HL-60 (cell line): ENCODE results near the gene LRATD1.

Experiments used
- REST ChIP-seq: IDR thresholded peaks from 2 replicates; pipeline ENCODE4 v1.6.1; 2012; ENCODE audit warnings: low read depth; ENCODE audit not compliant: insufficient replicate concordance
- TF ChIP-seq, protein P1 (sequence below): IDR thresholded peaks from one replicate; pipeline ENCODE4 v1.5.1; 2011; ENCODE audit warnings: low read length, control low read depth, inconsistent platforms; ENCODE audit not compliant: insufficient read depth

DNA sequence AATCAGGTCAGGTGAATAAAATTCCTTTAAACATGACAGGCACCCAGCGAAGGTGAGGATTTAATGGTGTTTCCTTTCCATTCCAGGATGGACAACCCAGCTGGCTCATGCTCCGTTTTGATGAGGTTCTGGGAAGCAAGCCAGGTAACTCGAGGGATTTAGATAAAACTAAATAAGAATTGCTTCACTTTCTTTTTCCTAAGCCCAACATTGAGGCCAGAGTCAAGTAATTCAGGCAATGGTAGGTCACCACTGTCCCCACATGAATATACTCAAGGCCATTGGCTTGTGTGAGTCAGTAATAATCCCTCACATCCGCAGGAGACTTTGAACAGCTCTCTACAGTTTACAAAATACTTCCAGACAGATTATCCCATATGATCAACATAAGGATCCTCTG lies 16.2 kb upstream of the LRATD1 start:
- TF ChIP-seq REST, result no peak
- TF ChIP-seq, protein P1, sequence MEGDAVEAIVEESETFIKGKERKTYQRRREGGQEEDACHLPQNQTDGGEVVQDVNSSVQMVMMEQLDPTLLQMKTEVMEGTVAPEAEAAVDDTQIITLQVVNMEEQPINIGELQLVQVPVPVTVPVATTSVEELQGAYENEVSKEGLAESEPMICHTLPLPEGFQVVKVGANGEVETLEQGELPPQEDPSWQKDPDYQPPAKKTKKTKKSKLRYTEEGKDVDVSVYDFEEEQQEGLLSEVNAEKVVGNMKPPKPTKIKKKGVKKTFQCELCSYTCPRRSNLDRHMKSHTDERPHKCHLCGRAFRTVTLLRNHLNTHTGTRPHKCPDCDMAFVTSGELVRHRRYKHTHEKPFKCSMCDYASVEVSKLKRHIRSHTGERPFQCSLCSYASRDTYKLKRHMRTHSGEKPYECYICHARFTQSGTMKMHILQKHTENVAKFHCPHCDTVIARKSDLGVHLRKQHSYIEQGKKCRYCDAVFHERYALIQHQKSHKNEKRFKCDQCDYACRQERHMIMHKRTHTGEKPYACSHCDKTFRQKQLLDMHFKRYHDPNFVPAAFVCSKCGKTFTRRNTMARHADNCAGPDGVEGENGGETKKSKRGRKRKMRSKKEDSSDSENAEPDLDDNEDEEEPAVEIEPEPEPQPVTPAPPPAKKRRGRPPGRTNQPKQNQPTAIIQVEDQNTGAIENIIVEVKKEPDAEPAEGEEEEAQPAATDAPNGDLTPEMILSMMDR, result no peak
